Panc1 (cell line): ENCODE data around the gene HMX1. TPM values are rescaled to one million over a fixed set of nuclear protein-coding genes. Genes with fewer than 3 reads are reported as not detected.

ENCODE experiments used
- ATAC-seq: fragments of 200-7000 bp; cut with Tn5 transposase; 2 replicates; pipeline ENCODE4 v1.9.1; 2020; ENCODE audit warnings: mild to moderate bottlenecking, moderate library complexity
- BruUV-seq: library from RNA; stranded (reverse); fragments of 400-500 nt; replicated peaks from 2 replicates; lab custom pipeline; 2021; lab: Mats Ljungman, UMichigan
- CTCF ChIA-PET: fragments of 300-600 bp; sonication (Branson Sonifier 250); formaldehyde crosslinking; loops from one replicate; lab custom pipeline; 2022; ENCODE audit warnings: antibody characterized with exemption; lab: Charles Lee
- POLR2A ChIA-PET: fragments of 300-600 bp; sonication (Branson Sonifier 250); formaldehyde crosslinking; loops from one replicate; lab custom pipeline; 2022; ENCODE audit warnings: antibody characterized with exemption; lab: Charles Lee
- DNase-seq: peaks from one replicate; pipeline ENCODE4 v3.0.0-alpha.2; 2010; ENCODE audit warnings: low read depth, low spot score
- H3K27ac ChIP-seq: 2 replicates; pipeline ENCODE4 v1.5.1; 2011; ENCODE audit warnings: mild to moderate bottlenecking, low read length, inconsistent platforms
- H3K27me3 ChIP-seq: fragments of 200-500 bp; sonication (Bioruptor generic); 2 replicates; pipeline ENCODE4 v1.6.0; 2014; ENCODE audit warnings: low read length, inconsistent platforms; ENCODE audit not compliant: control insufficient read depth, insufficient read depth
- H3K36me3 ChIP-seq: fragments of 200-500 bp; sonication (Bioruptor generic); 2 replicates; pipeline ENCODE4 v1.5.1; 2014; ENCODE audit warnings: inconsistent platforms, mild to moderate bottlenecking, low read length, moderate library complexity; ENCODE audit not compliant: control insufficient read depth, insufficient read depth
- H3K4me1 ChIP-seq: 2 replicates; pipeline ENCODE4 v1.5.1; 2011; ENCODE audit warnings: inconsistent platforms, mild to moderate bottlenecking, low read length, moderate library complexity; ENCODE audit not compliant: control insufficient read depth, insufficient read depth
- H3K4me3 ChIP-seq, 2 experiments: 2 replicates each; pipeline ENCODE4 v1.5.1; 2011 to 2012; ENCODE audit warnings: low read depth in 2 of 2, low read length in 2 of 2, mild to moderate bottlenecking in 2 of 2, inconsistent platforms in 1 of 2, moderate library complexity in 1 of 2
- H3K9me3 ChIP-seq: fragments of 200-500 bp; sonication (Bioruptor generic); 2 replicates; pipeline ENCODE4 v1.5.1; 2014; ENCODE audit warnings: low read depth, mild to moderate bottlenecking, inconsistent platforms, low read length, moderate library complexity; ENCODE audit not compliant: control insufficient read depth, insufficient read depth
- CTCF ChIP-seq: fragments of 450-650 bp; IDR thresholded peaks from 2 replicates; pipeline ENCODE4 v1.5.1; 2017; ENCODE audit warnings: mild to moderate bottlenecking
- POLR2AphosphoS5 ChIP-seq: IDR thresholded peaks from 2 replicates; pipeline ENCODE4 v1.6.1; 2012; ENCODE audit warnings: mild to moderate bottlenecking, low read depth, low read length, moderate library complexity
- REST ChIP-seq, 2 experiments: IDR thresholded peaks; 2 replicates each; pipeline ENCODE4 v1.6.1; 2011 to 2012; ENCODE audit warnings: low read depth in 2 of 2, control low read depth in 1 of 2, low read length in 1 of 2, mild to moderate bottlenecking in 1 of 2, moderate library complexity in 1 of 2; ENCODE audit not compliant: insufficient read depth in 1 of 2
- SIN3A ChIP-seq: IDR thresholded peaks from 2 replicates; pipeline ENCODE4 v1.6.1; 2012; ENCODE audit warnings: low read depth, mild to moderate bottlenecking, low read length, moderate library complexity, borderline replicate concordance; ENCODE audit not compliant: insufficient read depth
- TCF7L2 ChIP-seq: IDR thresholded peaks from 2 replicates; pipeline ENCODE4 v1.6.1; 2011; ENCODE audit warnings: mild to moderate bottlenecking, low read depth, low read length, inconsistent platforms
- in situ Hi-C: cut with HindIII; loops from 2 replicates; pipeline ENCODE4 v1.10.0; 2016; ENCODE audit warnings: low sequenced_read_pairs, low pct_unique_long_range_greater_than_20kb
- intact Hi-C: fragments of 100-400 bp; cut with micrococcal nuclease; formaldehyde crosslinking; loops from one replicate; pipeline ENCODE4 v1.10.0; 2022; ENCODE audit not compliant: unreplicated experiment
- total RNA-seq: library from RNA; stranded (reverse); gene quantifications from one replicate; pipeline ENCODE4 v1.2.1, GENCODE V29; 2021; ENCODE audit not compliant: unreplicated experiment

HMX1 gene
- total RNA-seq, 1 experiment from 2014 or later = not detected

GRCh38 chr4:8817813-8818062 is 53.9 kb downstream of the HMX1 start:
- ChIA-PET POLR2A (no interaction called here), CTCF (no interaction called here)
- in situ Hi-C loops (no loop called here), intact Hi-C loops (no loop called here)
- Histone ChIP-seq H3K27ac (no peak overlapping the region), H3K4me1 (no peaks in the 10 kb centered on the region), H3K9me3 (no peaks in the 10 kb centered on the region), H3K36me3 (no peaks in the 10 kb centered on the region), H3K4me3 (no peak overlapping the region), H3K27me3 (no peaks in the 10 kb centered on the region)
- ATAC-seq = no peak
- no TSS peak for BruUV-seq
- DNase-seq = no peak
- no peak for TF ChIP-seq TCF7L2
- no peak for TF ChIP-seq REST (IDR thresholded peaks at IDR 0.05; ENCODE audit: insufficient read depth in 1 of 2, low read depth in 2 of 2, low read length in 1 of 2)
- TF ChIP-seq SIN3A = no peak
- no peak for TF ChIP-seq CTCF
- TF ChIP-seq POLR2AphosphoS5 = no peak

GRCh38 chr4:8817096-8817812 is 54.4 kb downstream of the HMX1 start:
- no peak overlapping the region for H3K4me3 ChIP-seq
- ChIA-PET CTCF (interaction anchor here (0.6 kb wide), 1 partner anchor 101 kb away, joined by 4 read pairs; no protein-coding TSS in a partner anchor), POLR2A (no interaction called here)
- no peak overlapping the region for H3K27ac ChIP-seq
- intact Hi-C loops = no loop called here
- in situ Hi-C loops = no loop called here
- no peaks in the 10 kb centered on the region for H3K36me3 ChIP-seq
- TF ChIP-seq TCF7L2 (no peak), REST (IDR thresholded peaks at IDR 0.05; ENCODE audit: insufficient read depth in 1 of 2, low read depth in 2 of 2, low read length in 1 of 2) (no peak), CTCF (no peak), POLR2AphosphoS5 (no peak), SIN3A (no peak)
- ATAC-seq (no peak), DNase-seq (no peak)
- H3K27me3 ChIP-seq = no peaks in the 10 kb centered on the region
- no peaks in the 10 kb centered on the region for H3K4me1 ChIP-seq
- BruUV-seq = no TSS peak
- H3K9me3 ChIP-seq = no peaks in the 10 kb centered on the region
